ENCODE measurements around the gene LINGO3.

The LINGO3 gene

DNA sequence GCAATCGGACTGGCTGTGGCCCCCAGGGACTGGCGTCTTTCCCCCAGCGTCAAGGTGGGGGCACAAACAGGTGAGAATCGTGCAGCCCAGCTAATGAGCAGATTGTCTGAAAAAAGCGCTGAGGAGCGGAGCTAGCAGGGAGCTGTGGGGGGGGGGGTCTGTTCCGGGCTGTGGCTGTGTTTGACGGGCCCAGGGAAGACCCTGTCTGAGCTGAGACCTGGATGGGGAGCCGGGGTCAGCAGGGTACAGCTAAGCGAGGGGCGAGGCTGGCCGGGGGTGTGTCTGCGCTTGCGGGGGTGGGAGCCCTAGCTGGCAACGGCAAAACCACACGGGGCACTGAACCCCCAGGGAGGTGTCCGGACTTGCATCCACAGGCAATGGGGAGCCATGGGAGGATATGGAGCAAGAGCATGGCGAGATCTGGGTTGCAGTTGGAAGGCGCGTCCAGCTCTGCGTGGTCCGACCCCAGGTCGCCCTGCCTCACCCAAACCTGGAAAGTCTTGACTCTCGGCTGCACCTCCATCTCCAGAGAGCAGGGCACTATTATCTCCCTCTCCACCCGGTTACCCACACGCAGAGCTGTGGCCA lies 4.6 kb downstream of the LINGO3 start:
- no peak overlapping the region for H3K4me3 ChIP-seq (ENCODE audit: low read depth, low read length)
- TF ChIP-seq, protein P1, sequence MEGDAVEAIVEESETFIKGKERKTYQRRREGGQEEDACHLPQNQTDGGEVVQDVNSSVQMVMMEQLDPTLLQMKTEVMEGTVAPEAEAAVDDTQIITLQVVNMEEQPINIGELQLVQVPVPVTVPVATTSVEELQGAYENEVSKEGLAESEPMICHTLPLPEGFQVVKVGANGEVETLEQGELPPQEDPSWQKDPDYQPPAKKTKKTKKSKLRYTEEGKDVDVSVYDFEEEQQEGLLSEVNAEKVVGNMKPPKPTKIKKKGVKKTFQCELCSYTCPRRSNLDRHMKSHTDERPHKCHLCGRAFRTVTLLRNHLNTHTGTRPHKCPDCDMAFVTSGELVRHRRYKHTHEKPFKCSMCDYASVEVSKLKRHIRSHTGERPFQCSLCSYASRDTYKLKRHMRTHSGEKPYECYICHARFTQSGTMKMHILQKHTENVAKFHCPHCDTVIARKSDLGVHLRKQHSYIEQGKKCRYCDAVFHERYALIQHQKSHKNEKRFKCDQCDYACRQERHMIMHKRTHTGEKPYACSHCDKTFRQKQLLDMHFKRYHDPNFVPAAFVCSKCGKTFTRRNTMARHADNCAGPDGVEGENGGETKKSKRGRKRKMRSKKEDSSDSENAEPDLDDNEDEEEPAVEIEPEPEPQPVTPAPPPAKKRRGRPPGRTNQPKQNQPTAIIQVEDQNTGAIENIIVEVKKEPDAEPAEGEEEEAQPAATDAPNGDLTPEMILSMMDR (IDR thresholded peaks at IDR 0.05; ENCODE audit: low read depth, low read length) = no peak

DNA sequence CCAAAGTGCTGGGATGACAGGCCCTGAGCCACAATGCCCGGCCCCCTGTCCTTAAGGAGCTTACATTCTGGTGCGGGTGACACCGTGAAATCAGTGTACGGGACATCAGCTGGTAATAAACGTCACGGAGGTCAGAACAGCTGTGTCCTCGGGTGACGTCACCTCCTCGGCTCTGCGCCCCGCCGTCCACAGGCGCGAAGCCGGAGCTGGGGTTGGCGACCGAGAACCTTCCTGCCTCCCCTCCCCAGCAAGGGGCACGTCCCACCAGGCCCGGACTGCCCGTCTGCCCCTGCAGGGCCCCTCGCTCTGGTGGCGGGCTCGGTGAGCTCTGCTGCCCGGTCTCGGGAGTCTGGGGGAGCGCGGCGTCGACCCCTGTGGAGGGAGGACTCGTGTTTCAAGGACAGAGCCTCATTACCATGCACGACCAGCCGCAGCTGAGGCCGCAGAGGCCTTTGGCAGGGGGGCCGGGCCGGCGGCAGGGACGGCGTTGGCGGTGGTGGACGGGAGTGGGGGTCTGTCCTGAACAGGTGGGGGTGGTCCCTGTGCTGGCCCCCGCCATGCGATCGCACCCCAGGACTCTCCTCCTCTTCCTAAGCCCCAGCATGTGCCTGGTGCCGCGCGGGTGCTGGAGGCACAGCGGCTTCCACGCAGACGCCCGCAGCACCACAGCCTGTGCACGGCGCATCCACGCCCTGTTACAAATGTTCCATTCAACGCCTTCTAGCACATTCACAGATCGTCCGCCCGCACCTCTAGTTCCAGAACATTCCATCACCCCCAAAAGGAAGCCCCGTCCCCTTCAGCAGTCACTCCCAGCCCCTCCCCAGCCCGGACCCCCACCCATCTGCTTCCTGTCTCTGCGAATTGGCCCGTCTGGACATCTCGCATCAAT lies 5.4 kb downstream of the LINGO3 start:
- TF ChIP-seq, protein P1 (IDR thresholded peaks at IDR 0.05; ENCODE audit: low read depth, low read length) = no peak
- H3K4me3 ChIP-seq (ENCODE audit: low read depth, low read length) = no peak overlapping the region

DNA sequence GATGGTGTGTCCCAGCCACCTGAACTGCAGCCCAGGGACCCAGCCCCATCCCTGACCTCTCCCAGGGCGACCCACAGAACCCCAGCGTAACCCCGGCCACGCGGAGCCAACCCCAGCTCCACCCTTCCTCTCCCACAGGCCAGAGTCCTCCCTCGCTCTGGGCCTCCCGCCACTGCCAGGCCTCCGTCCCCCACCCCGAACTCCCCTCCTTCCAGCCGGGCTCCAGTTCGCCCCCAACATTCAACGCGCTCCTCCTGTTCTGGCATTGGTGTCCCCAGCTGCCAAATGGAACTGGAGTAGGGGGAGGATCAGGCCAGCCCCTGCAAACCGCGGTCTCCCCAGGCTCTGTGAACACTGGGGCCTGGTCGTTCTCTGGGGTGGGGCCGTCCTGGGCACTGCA lies 7.4 kb downstream of the LINGO3 start:
- TF ChIP-seq, protein P1 (IDR thresholded peaks at IDR 0.05; ENCODE audit: low read depth, low read length) = no peak
- H3K4me3 ChIP-seq (ENCODE audit: low read depth, low read length) = no peak overlapping the region

DNA sequence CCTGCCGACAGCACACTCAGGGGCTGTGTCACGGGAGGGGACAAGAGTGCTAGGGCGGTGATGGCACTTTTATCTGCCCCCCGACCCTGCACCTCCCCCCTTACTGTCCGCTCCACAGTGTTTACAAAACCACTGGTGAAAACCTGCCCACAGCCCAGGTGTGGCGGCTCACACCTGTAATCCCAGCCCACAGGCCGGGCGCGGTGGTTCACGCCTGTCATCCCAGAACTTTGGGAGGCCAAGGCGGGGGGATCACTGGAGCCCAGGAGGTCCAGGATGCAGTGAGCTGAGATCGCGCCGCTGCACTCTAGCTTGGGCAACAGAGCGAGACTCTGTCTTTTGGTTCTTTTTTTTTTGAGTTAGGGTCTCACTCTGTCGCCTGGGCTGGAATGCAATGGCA lies 11.8 kb downstream of the LINGO3 start:
- H3K4me3 ChIP-seq (ENCODE audit: low read depth, low read length) = no peak overlapping the region
- TF ChIP-seq, protein P1 (IDR thresholded peaks at IDR 0.05; ENCODE audit: low read depth, low read length) = no peak

DNA sequence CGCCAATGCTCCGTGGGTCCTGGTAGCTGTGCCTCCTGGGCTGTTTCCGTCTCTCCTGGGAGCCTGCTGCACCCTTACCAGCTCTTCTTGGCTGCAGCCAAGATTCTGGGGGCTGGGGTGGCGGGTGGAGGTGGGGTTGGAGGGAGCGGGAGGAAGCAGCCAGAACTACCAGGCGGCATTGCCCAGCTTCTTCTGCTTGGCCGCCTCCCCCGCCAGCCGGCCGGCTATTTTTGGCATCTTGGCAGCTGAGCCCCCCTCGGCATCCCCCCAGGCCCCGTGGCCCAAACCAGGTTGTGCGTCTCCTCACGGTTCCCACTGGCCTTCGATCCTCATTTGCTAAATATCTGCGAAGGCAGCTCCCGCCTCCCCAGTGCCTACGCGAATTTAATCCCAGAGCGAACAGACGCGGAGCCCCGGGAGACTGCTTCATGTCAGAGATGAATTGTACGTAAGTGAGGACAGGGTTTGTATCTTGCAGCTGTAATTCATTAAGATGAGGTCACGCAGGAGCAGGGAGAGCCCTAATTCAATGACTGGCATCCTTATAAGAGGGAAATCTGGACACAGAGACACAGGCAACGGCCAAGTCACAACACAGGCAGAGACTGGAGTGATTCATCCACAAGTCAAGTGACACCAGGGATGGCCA lies 13.1 kb downstream of the LINGO3 start:
- TF ChIP-seq, protein P1 (IDR thresholded peaks at IDR 0.05; ENCODE audit: low read depth, low read length) = no peak
- no peak overlapping the region for H3K4me3 ChIP-seq (ENCODE audit: low read depth, low read length)

DNA sequence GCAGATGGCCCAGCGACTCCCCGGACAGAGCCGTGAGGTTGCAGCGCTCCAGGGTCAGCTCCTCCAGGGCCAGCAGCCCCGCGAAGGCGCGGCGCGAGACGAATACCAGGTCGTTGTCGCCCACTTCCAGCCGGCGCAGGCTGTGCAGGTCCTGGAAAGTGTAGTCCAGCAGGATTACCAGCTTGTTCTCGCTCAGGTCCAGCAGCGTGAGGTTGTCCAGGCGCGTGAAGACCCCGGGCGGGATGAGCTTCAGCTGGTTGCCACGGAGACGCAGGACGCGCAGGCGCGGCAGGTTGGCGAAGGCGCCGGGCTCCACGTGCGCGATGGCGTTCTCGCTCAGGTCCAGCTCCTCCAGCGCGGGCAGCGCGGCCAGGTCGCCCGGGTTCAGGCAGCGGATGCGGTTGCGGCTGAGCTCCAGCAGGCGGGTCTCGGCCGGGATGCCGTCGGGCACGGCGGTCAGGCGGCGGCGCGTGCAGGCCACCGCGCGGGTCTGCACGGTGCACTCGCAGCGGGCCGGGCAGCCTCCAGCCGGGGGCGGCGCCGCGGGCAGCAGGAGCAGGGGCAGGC lies 16.7 kb downstream of the LINGO3 start:
- no peak overlapping the region for H3K4me3 ChIP-seq (ENCODE audit: low read depth, low read length)
- TF ChIP-seq, protein P1 (IDR thresholded peaks at IDR 0.05; ENCODE audit: low read depth, low read length) = no peak
